HL-60 (cell line): Measurements from ENCODE around the gene IQCE.

Source experiments
- CTCF ChIP-seq: IDR thresholded peaks from one replicate; pipeline ENCODE4 v1.5.1; 2011; ENCODE audit warnings: low read length, control low read depth, inconsistent platforms; ENCODE audit not compliant: insufficient read depth
- GABPA ChIP-seq: IDR thresholded peaks from 2 replicates; pipeline ENCODE4 v1.6.1; 2012; ENCODE audit warnings: low read depth
- POLR2AphosphoS5 ChIP-seq: IDR thresholded peaks from 2 replicates; pipeline ENCODE4 v1.6.1; 2012; ENCODE audit warnings: low read depth
- REST ChIP-seq: IDR thresholded peaks from 2 replicates; pipeline ENCODE4 v1.6.1; 2012; ENCODE audit warnings: low read depth; ENCODE audit not compliant: insufficient replicate concordance
- SPI1 ChIP-seq: IDR thresholded peaks from 2 replicates; pipeline ENCODE4 v1.6.1; 2012; ENCODE audit warnings: low read depth, mild to moderate bottlenecking, borderline replicate concordance

- no peak for TF ChIP-seq CTCF
- TF ChIP-seq POLR2AphosphoS5 = no peak
- no peak for TF ChIP-seq REST
- no peak for TF ChIP-seq SPI1
- no peak for TF ChIP-seq GABPA
Observed at GRCh38 chr7:2513702-2514101, 45.1 kb upstream of the IQCE start.
